Endothelial cell of umbilical vein (primary cell): ENCODE results near the gene RBMS3. TPM values are rescaled to one million over a fixed set of nuclear protein-coding genes. Genes with fewer than 3 reads are reported as not detected.

Experiments used
- BruUV-seq: library from RNA; stranded (reverse); fragments of 400-500 nt; replicated peaks from 2 replicates; lab custom pipeline; 2021; lab: Mats Ljungman, UMichigan
- CTCF ChIA-PET: fragments of 300-600, 350-600 bp; sonication (Branson Sonifier 250); formaldehyde crosslinking; loops from one replicate; lab custom pipeline; 2021; ENCODE audit warnings: antibody characterized with exemption, inconsistent platforms; lab: Charles Lee
- POLR2A ChIA-PET: fragments of 300-600, 350-600 bp; sonication (Branson Sonifier 250); formaldehyde crosslinking; loops from one replicate; lab custom pipeline; 2021; ENCODE audit warnings: antibody characterized with exemption, inconsistent platforms; lab: Charles Lee
- DNase-seq: peaks from one replicate; pipeline ENCODE4 v3.0.0-alpha.2; 2011; ENCODE audit warnings: low read depth, low spot score
- FAIRE-seq: peaks from 2 replicates; lab custom pipeline; 2011; peaks lifted over from hg19 to GRCh38; lab: Jason Lieb, UNC
- H2AFZ ChIP-seq: 2 replicates; pipeline ENCODE4 v1.6.0; 2012; ENCODE audit warnings: low read depth, low read length, control low read depth, inconsistent platforms
- H3K27ac ChIP-seq: 2 replicates; pipeline ENCODE4 v1.5.1; 2011; ENCODE audit warnings: low read depth, mild to moderate bottlenecking, control low read depth, low read length, moderate library complexity; ENCODE audit not compliant: insufficient read depth
- H3K27me3 ChIP-seq, 2 experiments: 2 replicates each; pipeline versions ENCODE4 v1.6.0 to v1.6.1; 2011; ENCODE audit warnings: low read length in 2 of 2, mixed read lengths in 1 of 2; ENCODE audit not compliant: control insufficient read depth in 2 of 2, insufficient read depth in 2 of 2
- H3K36me3 ChIP-seq, 2 experiments: 2 replicates in 1 of 2; 3 replicates in 1 of 2; pipeline ENCODE4 v1.5.1; 2011; ENCODE audit warnings: low read length in 2 of 2, mild to moderate bottlenecking in 1 of 2, moderate library complexity in 1 of 2; ENCODE audit not compliant: control insufficient read depth in 2 of 2, insufficient read depth in 2 of 2; ENCODE audit errors: extremely low read depth in 1 of 2
- H3K4me1 ChIP-seq: 3 replicates; pipeline ENCODE4 v1.5.1; 2011; ENCODE audit warnings: mild to moderate bottlenecking, low read length; ENCODE audit not compliant: control insufficient read depth, insufficient read depth; ENCODE audit errors: extremely low read depth
- H3K4me2 ChIP-seq: 2 replicates; pipeline ENCODE4 v1.6.1; 2011; ENCODE audit warnings: low read length, control low read depth, mixed read lengths; ENCODE audit not compliant: insufficient read depth
- H3K4me3 ChIP-seq, 3 experiments: fragments of 200-600 bp in 1 of 3; sonication (generic), shearing (Covaris generic) in 1 of 3; replicated peaks in 1 of 3; 2 replicates each; pipeline ENCODE4 v1.5.1; 2011 to 2016; ENCODE audit warnings: control low read depth in 3 of 3, low read length in 3 of 3, mild to moderate bottlenecking in 2 of 3, inconsistent platforms in 1 of 3, low read depth in 1 of 3, moderate library complexity in 1 of 3; ENCODE audit not compliant: insufficient read depth in 1 of 3
- H3K79me2 ChIP-seq: 2 replicates; pipeline ENCODE4 v1.6.0; 2012; ENCODE audit warnings: low read length, inconsistent platforms; ENCODE audit not compliant: control insufficient read depth, insufficient read depth
- H3K9ac ChIP-seq: replicated peaks from 2 replicates; pipeline ENCODE3; 2011; ENCODE audit warnings: low read length, control low read depth; ENCODE audit not compliant: insufficient read depth; ENCODE audit errors: extremely low read depth
- H3K9me1 ChIP-seq: replicated peaks from 3 replicates; pipeline ENCODE4 v1.6.0; 2011; ENCODE audit warnings: mild to moderate bottlenecking, low read length; ENCODE audit not compliant: control insufficient read depth, insufficient read depth; ENCODE audit errors: extremely low read depth
- H3K9me3 ChIP-seq: replicated peaks from 2 replicates; pipeline ENCODE4 v1.5.1; 2012; ENCODE audit warnings: low read length, inconsistent platforms; ENCODE audit not compliant: control insufficient read depth, insufficient read depth
- H4K20me1 ChIP-seq: replicated peaks from 2 replicates; pipeline ENCODE3; 2011; ENCODE audit warnings: mild to moderate bottlenecking, low read length; ENCODE audit not compliant: control insufficient read depth, insufficient read depth; ENCODE audit errors: extremely low read depth
- EZH2 ChIP-seq: IDR thresholded peaks from 2 replicates; pipeline ENCODE4 v1.6.1; 2012; ENCODE audit warnings: borderline replicate concordance, low read depth, mild to moderate bottlenecking, moderate library complexity, low read length, inconsistent platforms; ENCODE audit not compliant: severe bottlenecking
- FOS ChIP-seq: IDR thresholded peaks from 2 replicates; pipeline ENCODE4 v1.6.1; 2011; ENCODE audit warnings: mild to moderate bottlenecking, low read length, moderate library complexity, borderline replicate concordance; ENCODE audit not compliant: insufficient read depth
- GATA2 ChIP-seq: IDR thresholded peaks from 2 replicates; pipeline ENCODE4 v1.7.0; 2011; ENCODE audit warnings: low read depth, mild to moderate bottlenecking, moderate library complexity, mixed read lengths, low read length; ENCODE audit not compliant: insufficient read length, insufficient read depth
- JUN ChIP-seq: IDR thresholded peaks from 2 replicates; pipeline ENCODE4 v1.6.1; 2011; ENCODE audit warnings: borderline replicate concordance, low read depth; ENCODE audit not compliant: insufficient read length, insufficient read depth
- MYC ChIP-seq: IDR thresholded peaks from one replicate; pipeline ENCODE4 v1.6.1; 2011; ENCODE audit warnings: mild to moderate bottlenecking, low read depth, low read length
- POLR2A ChIP-seq: IDR thresholded peaks from 2 replicates; pipeline ENCODE4 v1.6.1; 2012; ENCODE audit warnings: low read depth, mild to moderate bottlenecking, control low read depth, low read length
- POLR2AphosphoS5 ChIP-seq: IDR thresholded peaks from 2 replicates; pipeline ENCODE4 v1.6.1; 2012; ENCODE audit warnings: low read depth, mild to moderate bottlenecking, control low read depth, low read length, moderate library complexity; ENCODE audit not compliant: insufficient read depth
- dilution Hi-C: fragments of 300-500 bp; cut with MboI; formaldehyde crosslinking; loops from one replicate; pipeline ENCODE4 v1.15.0; 2019; ENCODE audit warnings: low sequenced_read_pairs; ENCODE audit not compliant: extremely low pct_ligation_motif_present
- intact Hi-C: fragments of 100-400 bp; cut with micrococcal nuclease; formaldehyde crosslinking; loops from one replicate; pipeline ENCODE4 v1.10.0; 2022
- polyA plus RNA-seq, 4 experiments: library from polyadenylated mRNA; depleted of rRNA in 3 of 4; stranded (reverse) in 3 of 4; unstranded in 1 of 4; fragments of >200 nt; gene quantifications; 2 replicates each; pipeline versions ENCODE4 v1.2.1 to v1.2.3, GENCODE V29; 2011 to 2012; ENCODE audit warnings: missing spikeins in 1 of 4
- total RNA-seq: library from RNA; stranded (reverse); gene quantifications from 2 replicates; pipeline ENCODE4 v1.2.3, GENCODE V29; 2021
- TF ChIP-seq, protein P1 (sequence below): IDR thresholded peaks from 2 replicates; pipeline ENCODE4 v1.6.1; 2011; ENCODE audit not compliant: insufficient read depth, insufficient read length
- TF ChIP-seq, protein P2 (sequence below), 2 donors: IDR thresholded peaks; 1 replicate in 1 of 2; 2 replicates in 1 of 2; pipeline ENCODE4 v1.5.1; 2011; ENCODE audit warnings: low read length in 2 of 2, mild to moderate bottlenecking in 2 of 2, moderate library complexity in 2 of 2, control low read depth in 1 of 2, inconsistent platforms in 1 of 2, low read depth in 1 of 2; ENCODE audit not compliant: insufficient read depth in 1 of 2; ENCODE audit errors: extremely low read depth in 1 of 2

The RBMS3 gene
- total and polyA plus RNA-seq, 2 donors (not counting 3 experiments of a cell fraction or from before 2014, with no cell fraction given), result 13.6 to 42.3 TPM

DNA sequence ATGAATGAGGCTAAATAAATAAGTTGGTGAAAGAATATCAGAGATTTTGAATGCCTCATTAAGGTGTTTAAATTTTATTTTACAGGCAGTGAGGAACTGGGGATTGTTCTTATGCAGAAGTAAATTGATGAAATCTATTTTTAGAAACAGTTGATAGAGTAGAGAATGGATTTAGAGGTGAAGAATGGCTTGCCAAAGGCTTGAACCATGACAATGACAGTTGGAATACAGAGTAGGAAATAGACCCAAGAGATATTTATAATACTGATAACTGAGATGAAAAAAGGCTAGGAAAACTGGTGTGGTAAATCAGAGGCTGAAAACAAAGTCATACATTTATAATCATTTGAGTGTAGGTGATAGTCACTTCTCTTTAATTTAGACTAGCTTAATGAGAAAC, 39.0 kb upstream of the RBMS3 start:
- no peaks in the 10 kb centered on the region for H3K27me3 ChIP-seq
- H3K27ac ChIP-seq, result no peak overlapping the region
- intact Hi-C loops (loop anchor here (5.0 kb wide), 1 partner anchor 40 kb away; no protein-coding TSS in a partner anchor), dilution Hi-C loops (no loop called here)
- FAIRE-seq (no peak), DNase-seq (no peak)
- H3K79me2 ChIP-seq, result no peaks in the 10 kb centered on the region
- H3K9me1 ChIP-seq, result no peaks in the 10 kb centered on the region
- H3K4me1 ChIP-seq, result peaks cover 17% of the 10 kb centered on the region
- no peaks in the 10 kb centered on the region for H4K20me1 ChIP-seq
- BruUV-seq, result no TSS peak
- H3K4me2 ChIP-seq, result no peak overlapping the region
- no peaks in the 10 kb centered on the region for H3K36me3 ChIP-seq
- H3K9ac ChIP-seq, result no peak overlapping the region
- H3K4me3 ChIP-seq, result no peak overlapping the region
- POLR2A ChIA-PET, result no interaction called here
- TF ChIP-seq MYC, result no peak
- TF ChIP-seq JUN, result no peak
- no peak for TF ChIP-seq GATA2
- TF ChIP-seq FOS, result no peak
- TF ChIP-seq POLR2A, result no peak
- TF ChIP-seq, protein P1, sequence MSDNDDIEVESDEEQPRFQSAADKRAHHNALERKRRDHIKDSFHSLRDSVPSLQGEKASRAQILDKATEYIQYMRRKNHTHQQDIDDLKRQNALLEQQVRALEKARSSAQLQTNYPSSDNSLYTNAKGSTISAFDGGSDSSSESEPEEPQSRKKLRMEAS, result no peak
- TF ChIP-seq, protein P2, sequence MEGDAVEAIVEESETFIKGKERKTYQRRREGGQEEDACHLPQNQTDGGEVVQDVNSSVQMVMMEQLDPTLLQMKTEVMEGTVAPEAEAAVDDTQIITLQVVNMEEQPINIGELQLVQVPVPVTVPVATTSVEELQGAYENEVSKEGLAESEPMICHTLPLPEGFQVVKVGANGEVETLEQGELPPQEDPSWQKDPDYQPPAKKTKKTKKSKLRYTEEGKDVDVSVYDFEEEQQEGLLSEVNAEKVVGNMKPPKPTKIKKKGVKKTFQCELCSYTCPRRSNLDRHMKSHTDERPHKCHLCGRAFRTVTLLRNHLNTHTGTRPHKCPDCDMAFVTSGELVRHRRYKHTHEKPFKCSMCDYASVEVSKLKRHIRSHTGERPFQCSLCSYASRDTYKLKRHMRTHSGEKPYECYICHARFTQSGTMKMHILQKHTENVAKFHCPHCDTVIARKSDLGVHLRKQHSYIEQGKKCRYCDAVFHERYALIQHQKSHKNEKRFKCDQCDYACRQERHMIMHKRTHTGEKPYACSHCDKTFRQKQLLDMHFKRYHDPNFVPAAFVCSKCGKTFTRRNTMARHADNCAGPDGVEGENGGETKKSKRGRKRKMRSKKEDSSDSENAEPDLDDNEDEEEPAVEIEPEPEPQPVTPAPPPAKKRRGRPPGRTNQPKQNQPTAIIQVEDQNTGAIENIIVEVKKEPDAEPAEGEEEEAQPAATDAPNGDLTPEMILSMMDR (IDR thresholded peaks at IDR 0.05; ENCODE audit: extremely low read depth in 1 of 2, insufficient read depth in 1 of 2, low read depth in 1 of 2, low read length in 2 of 2), result no peak
- TF ChIP-seq POLR2AphosphoS5, result no peak
- TF ChIP-seq EZH2, result no peak
- CTCF ChIA-PET, result interaction anchor here (1.0 to 1.9 kb wide), 2 partner anchors 93 to 325 kb away, joined by 3 to 6 read pairs; no protein-coding TSS in a partner anchor
- H2AFZ ChIP-seq, result no peak overlapping the region
- no peaks in the 10 kb centered on the region for H3K9me3 ChIP-seq
